Germinal center (tissue), 1 donor: ENCODE results near the gene PSME2.
A peak's percentile ranks its signal among the peaks of the same experiment; 100 is the strongest.

Source experiments
- DNase-seq: peaks from one replicate; pipeline ENCODE4 v3.0.0; 2012; ENCODE audit warnings: mixed read lengths, low spot score

The PSME2 gene

DNA sequence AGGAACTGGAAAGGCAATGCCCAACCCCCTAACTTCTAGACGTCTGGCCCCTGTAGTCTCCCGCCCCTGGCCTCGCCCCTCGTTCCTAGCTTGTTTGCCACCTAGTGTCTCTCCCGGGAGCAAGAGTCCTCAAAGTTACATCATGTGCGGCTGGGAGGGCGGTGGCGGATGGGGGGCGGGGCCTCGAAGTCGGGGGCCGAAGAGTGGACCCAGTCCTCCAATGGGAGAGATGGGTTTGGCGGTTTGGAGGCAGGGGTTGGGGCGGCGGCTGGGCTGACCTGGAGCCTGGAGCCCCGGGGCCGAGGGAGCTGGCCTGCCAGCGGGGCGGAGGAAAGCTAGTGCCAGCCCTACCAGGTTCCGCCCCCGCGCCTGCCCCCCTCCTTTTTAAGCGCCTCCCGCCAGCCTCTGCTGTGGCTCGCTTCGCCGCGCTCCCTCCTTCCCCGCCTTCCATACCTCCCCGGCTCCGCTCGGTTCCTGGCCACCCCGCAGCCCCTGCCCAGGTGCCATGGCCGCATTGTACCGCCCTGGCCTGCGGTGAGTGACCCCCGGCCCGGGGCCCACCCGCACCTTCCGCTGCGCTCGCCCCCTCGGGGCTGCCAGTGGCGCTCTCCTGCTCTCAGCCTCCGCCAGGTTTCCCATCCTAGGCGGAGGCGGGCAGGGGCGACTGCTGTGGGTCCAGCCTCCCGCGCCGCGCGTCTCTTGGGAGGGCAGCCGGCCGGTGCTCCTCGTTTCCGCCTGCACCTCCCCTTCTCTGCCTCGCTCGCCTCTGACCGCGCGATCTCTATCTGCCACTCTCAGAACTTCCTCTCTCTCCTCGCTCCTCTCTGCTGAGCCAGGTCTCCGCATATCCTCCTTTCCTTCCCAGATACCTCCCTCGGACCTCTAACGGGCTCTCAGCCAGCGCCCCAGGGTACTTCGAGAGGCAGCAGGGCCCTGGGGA lies 52.2 kb downstream of the PSME2 start, which contains the start of gene PCK2:
PCK2 (plus strand) TSS at position 411 of the 940 bp plus-strand sequence; CDS start at position 506, 95 bp downstream.
- peak; percentile 86 for DNase-seq
